ENCODE results near the gene GALNT1. TPM values are rescaled to one million over a fixed set of nuclear protein-coding genes. Genes with fewer than 3 reads are reported as not detected.

Gene GALNT1
- total RNA-seq, 1 donor from 2014 or later = 77.4 TPM

DNA sequence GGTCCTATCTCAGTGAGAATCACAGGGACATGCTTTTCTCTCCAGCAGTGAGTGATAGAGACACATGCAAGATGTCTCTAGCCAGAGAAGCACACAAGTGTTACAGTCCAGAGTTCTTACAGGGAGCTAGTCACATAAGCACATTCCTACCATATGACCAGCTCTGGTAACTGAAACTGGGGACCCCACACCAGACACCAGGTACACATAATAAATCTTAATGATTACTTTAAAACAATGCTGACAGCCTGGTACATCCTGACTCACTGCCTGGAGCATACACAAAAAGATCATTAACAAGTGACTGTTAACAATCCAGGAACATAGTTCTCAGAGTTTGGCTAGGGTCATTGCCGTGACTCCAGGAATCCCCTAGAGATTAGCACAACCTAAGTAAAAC is 53.6 kb downstream of the GALNT1 start:
- TF ChIP-seq, protein P1, sequence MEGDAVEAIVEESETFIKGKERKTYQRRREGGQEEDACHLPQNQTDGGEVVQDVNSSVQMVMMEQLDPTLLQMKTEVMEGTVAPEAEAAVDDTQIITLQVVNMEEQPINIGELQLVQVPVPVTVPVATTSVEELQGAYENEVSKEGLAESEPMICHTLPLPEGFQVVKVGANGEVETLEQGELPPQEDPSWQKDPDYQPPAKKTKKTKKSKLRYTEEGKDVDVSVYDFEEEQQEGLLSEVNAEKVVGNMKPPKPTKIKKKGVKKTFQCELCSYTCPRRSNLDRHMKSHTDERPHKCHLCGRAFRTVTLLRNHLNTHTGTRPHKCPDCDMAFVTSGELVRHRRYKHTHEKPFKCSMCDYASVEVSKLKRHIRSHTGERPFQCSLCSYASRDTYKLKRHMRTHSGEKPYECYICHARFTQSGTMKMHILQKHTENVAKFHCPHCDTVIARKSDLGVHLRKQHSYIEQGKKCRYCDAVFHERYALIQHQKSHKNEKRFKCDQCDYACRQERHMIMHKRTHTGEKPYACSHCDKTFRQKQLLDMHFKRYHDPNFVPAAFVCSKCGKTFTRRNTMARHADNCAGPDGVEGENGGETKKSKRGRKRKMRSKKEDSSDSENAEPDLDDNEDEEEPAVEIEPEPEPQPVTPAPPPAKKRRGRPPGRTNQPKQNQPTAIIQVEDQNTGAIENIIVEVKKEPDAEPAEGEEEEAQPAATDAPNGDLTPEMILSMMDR (IDR thresholded peaks at IDR 0.05; ENCODE audit: insufficient read depth, low read length, severe bottlenecking) = no peak
- FAIRE-seq (no peak), DNase-seq (ENCODE audit: low read depth) (peak; percentile 10)
- no peaks in the 10 kb centered on the region for H3K27me3 ChIP-seq (ENCODE audit: control insufficient read depth, insufficient read depth, low read length)
- no peak overlapping the region for H3K4me3 ChIP-seq (ENCODE audit: low read depth, low read length)
- H3K36me3 ChIP-seq (ENCODE audit: control insufficient read depth, insufficient read depth, low read length) = no peaks in the 10 kb centered on the region

DNA sequence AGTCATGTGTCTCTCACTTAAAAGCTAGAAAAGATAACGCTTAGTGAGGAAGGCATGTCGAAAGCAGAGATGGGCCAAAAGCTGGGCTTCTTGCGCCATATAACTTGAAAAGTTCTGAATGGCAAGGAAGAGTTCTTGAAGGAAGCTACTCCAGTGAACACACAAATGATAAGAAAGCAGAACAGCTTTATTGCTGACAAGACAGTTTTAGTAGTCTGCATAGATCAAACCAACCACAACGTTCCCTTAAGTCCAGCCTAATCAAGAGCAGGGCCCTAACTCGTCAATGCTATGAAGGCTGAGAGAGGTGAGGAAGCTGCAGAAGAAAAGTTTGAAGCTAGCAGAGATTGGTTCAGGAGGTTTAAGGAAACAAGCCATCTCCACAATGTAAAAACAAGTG is 55.7 kb downstream of the GALNT1 start:
- DNase-seq (ENCODE audit: low read depth) (no peak), FAIRE-seq (no peak)
- Histone ChIP-seq H3K27me3 (ENCODE audit: control insufficient read depth, insufficient read depth, low read length) (no peaks in the 10 kb centered on the region), H3K36me3 (ENCODE audit: control insufficient read depth, insufficient read depth, low read length) (no peaks in the 10 kb centered on the region), H3K4me3 (ENCODE audit: low read depth, low read length) (no peak overlapping the region)
- TF ChIP-seq, protein P1 (IDR thresholded peaks at IDR 0.05; ENCODE audit: insufficient read depth, low read length, severe bottlenecking) = no peak

DNA sequence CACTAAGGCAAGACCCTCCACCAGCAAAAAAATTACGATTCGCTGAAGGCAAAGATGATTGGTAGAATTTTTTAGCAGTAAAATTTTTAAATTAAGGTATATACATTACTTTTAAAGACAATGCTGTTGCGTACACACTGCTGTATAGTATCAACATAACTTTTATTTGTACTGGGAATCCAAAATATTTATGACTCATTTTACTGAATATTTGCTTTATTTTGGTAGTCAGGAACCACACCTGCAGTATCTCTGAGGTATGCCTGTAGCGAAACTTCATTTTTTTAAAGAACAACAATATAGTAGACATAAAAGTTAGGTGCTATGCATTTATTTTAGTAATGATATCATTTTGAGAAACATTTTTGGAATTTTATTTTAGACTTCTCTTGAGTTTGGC is 57.8 kb downstream of the GALNT1 start:
- H3K36me3 ChIP-seq (ENCODE audit: control insufficient read depth, insufficient read depth, low read length) = no peaks in the 10 kb centered on the region
- FAIRE-seq = no peak
- H3K4me3 ChIP-seq (ENCODE audit: low read depth, low read length) = no peak overlapping the region
- no peak for DNase-seq (ENCODE audit: low read depth)
- TF ChIP-seq, protein P1 (IDR thresholded peaks at IDR 0.05; ENCODE audit: insufficient read depth, low read length, severe bottlenecking) = no peak
- no peaks in the 10 kb centered on the region for H3K27me3 ChIP-seq (ENCODE audit: control insufficient read depth, insufficient read depth, low read length)

DNA sequence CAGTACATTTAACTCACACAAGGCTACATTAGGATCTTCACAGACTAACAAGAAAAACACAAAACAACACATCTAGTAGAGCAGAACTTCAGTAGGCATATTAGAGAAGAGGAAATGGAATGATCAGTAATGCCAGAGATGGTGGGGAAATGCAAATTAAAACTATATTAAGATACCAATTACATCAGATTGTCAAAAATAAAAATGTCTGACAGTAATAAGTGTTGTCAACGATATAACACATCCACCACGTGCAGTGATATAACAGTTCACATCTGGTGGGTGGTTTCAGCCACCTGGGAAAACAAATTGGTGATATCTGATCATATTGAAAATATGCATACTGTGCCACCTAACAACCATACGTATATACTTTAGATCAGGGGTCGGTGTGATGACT is 59.9 kb downstream of the GALNT1 start:
- Histone ChIP-seq H3K4me3 (ENCODE audit: low read depth, low read length) (no peak overlapping the region), H3K36me3 (ENCODE audit: control insufficient read depth, insufficient read depth, low read length) (no peaks in the 10 kb centered on the region), H3K27me3 (ENCODE audit: control insufficient read depth, insufficient read depth, low read length) (no peaks in the 10 kb centered on the region)
- DNase-seq (ENCODE audit: low read depth) = no peak
- TF ChIP-seq, protein P1 (IDR thresholded peaks at IDR 0.05; ENCODE audit: insufficient read depth, low read length, severe bottlenecking) = no peak
- FAIRE-seq = no peak

DNA sequence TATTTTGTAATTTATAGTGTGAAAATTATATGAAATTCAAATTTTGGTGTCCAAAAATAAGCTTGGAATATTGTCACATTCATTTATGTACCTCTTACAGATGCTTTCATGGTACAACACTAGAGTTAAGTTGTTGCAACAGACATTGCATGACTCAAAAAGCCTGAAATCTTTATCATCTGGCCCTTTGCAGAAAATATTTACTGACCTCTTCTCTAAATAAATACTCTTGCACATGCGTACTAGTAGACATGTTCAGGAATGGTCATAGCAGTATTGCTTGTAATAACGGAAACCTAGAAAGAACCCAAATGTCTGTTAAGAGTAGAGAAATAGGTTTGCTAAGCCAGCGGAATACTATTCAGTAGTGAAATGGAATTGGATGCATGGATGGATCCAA is 60.4 kb downstream of the GALNT1 start:
- FAIRE-seq (no peak), DNase-seq (ENCODE audit: low read depth) (no peak)
- no peaks in the 10 kb centered on the region for H3K36me3 ChIP-seq (ENCODE audit: control insufficient read depth, insufficient read depth, low read length)
- TF ChIP-seq, protein P1 (IDR thresholded peaks at IDR 0.05; ENCODE audit: insufficient read depth, low read length, severe bottlenecking) = no peak
- H3K27me3 ChIP-seq (ENCODE audit: control insufficient read depth, insufficient read depth, low read length) = no peaks in the 10 kb centered on the region
- H3K4me3 ChIP-seq (ENCODE audit: low read depth, low read length) = no peak overlapping the region

DNA sequence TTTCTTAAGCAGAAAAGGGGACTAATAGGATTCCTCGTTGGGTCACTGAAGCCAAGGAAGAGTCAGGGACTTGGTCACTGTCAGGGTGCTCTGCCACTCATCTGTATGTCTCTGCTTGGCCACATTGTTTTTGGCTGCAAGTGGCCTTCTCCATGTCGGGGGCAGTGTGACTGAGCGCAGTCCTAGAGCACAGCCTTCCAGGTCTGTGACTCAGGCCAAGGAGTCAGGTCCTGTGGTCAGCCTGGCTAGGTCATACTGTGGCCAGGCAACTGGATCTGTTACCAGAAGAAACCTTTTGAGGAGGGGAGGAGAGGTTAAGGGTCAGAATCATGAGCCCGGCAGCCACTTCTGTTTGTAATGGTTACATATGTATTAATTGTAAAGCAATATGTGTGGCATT is 61.3 kb downstream of the GALNT1 start:
- DNase-seq (ENCODE audit: low read depth) (no peak), FAIRE-seq (no peak)
- Histone ChIP-seq H3K4me3 (ENCODE audit: low read depth, low read length) (no peak overlapping the region), H3K27me3 (ENCODE audit: control insufficient read depth, insufficient read depth, low read length) (no peaks in the 10 kb centered on the region), H3K36me3 (ENCODE audit: control insufficient read depth, insufficient read depth, low read length) (no peaks in the 10 kb centered on the region)
- TF ChIP-seq, protein P1 (IDR thresholded peaks at IDR 0.05; ENCODE audit: insufficient read depth, low read length, severe bottlenecking) = no peak
